BE2C (cell line): ENCODE measurements around the gene CACNA2D2.

Experiments used
- DNase-seq: peaks from one replicate; pipeline ENCODE4 v3.0.0-alpha.2; 2020
- H3K27me3 ChIP-seq: fragments of 250-450 bp; sonication (Bioruptor Pico); 2 replicates; pipeline ENCODE4 v1.5.1; 2020; ENCODE audit warnings: mild to moderate bottlenecking
- H3K36me3 ChIP-seq: fragments of 250-450 bp; sonication (Bioruptor Pico); 2 replicates; pipeline ENCODE4 v1.5.1; 2020; ENCODE audit warnings: mild to moderate bottlenecking
- H3K4me1 ChIP-seq: fragments of 250-450 bp; sonication (Bioruptor Pico); 2 replicates; pipeline ENCODE4 v1.5.1; 2020
- H3K4me3 ChIP-seq: 2 replicates; pipeline ENCODE4 v1.5.1; 2011; ENCODE audit warnings: low read depth, low read length
- H3K9me3 ChIP-seq: fragments of 250-450 bp; sonication (Bioruptor Pico); 2 replicates; pipeline ENCODE4 v1.5.1; 2020
- TF ChIP-seq, protein P1 (sequence below): IDR thresholded peaks from 2 replicates; pipeline ENCODE4 v1.5.1; 2012; ENCODE audit warnings: mild to moderate bottlenecking, low read depth, low read length

The CACNA2D2 gene

GRCh38 chr3:50487181-50487580, 16.3 kb downstream of the CACNA2D2 start:
- H3K4me3 ChIP-seq = no peak overlapping the region
- H3K9me3 ChIP-seq = no peaks in the 10 kb centered on the region
- H3K36me3 ChIP-seq = no peaks in the 10 kb centered on the region
- DNase-seq = no peak
- TF ChIP-seq, protein P1, sequence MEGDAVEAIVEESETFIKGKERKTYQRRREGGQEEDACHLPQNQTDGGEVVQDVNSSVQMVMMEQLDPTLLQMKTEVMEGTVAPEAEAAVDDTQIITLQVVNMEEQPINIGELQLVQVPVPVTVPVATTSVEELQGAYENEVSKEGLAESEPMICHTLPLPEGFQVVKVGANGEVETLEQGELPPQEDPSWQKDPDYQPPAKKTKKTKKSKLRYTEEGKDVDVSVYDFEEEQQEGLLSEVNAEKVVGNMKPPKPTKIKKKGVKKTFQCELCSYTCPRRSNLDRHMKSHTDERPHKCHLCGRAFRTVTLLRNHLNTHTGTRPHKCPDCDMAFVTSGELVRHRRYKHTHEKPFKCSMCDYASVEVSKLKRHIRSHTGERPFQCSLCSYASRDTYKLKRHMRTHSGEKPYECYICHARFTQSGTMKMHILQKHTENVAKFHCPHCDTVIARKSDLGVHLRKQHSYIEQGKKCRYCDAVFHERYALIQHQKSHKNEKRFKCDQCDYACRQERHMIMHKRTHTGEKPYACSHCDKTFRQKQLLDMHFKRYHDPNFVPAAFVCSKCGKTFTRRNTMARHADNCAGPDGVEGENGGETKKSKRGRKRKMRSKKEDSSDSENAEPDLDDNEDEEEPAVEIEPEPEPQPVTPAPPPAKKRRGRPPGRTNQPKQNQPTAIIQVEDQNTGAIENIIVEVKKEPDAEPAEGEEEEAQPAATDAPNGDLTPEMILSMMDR = no peak
- H3K4me1 ChIP-seq = no peaks in the 10 kb centered on the region
- no peaks in the 10 kb centered on the region for H3K27me3 ChIP-seq

DNA sequence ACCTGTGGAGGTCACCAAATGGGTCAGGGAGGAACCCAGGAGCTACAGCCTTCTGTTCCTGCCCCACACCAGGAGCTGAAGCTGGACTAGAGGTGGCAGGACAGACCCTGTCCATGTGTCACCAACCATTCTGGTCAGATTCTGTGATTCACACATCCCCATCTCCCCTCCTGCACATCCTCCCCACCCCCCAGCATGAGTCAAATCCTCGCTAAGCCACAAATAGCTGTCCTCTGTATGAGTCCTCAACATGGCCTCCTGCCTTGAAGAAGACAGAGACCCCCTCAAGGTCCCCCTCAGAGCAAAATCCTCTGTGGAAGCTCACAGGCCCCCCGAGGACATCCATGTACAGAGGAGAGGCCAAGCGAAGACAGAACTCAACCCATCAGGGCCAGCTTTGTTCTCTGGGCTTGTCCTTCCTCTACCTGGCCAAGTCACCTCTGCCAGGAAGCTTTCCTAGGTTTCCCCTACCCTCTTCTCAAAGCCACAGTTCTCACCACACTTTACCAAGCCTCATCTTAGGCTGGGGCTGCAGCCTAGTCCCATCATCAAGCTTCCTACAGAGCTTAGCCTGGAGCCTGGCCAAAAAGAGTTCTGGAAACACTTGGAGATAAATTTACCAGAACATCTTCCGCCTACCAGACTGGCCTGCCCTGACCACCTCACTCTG, 17.1 kb downstream of the CACNA2D2 start:
- no peak for DNase-seq

DNA sequence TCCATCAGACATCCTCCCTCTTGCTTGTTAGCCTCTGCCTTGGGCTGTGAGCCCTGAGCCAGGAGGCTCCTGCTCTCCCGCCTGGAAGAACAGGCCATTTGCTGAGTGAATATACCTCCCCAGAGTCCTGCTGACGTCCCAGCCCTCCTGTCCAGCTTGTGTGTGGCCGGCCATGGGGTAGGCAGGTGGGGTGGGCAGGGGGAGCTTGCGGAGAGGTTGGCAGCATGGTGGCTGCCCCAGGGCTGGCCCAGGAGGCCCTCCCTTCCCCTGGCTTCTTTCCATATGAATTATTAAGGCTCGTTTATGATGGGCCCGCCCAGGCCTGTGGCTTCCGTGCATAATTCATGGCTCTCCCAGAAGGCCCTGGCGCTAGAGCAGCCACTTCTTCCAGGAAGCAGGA, 18.7 kb downstream of the CACNA2D2 start:
- TF ChIP-seq, protein P1 = no peak
- no peak for DNase-seq
- H3K4me3 ChIP-seq = no peak overlapping the region
- no peaks in the 10 kb centered on the region for H3K27me3 ChIP-seq
- no peaks in the 10 kb centered on the region for H3K36me3 ChIP-seq
- H3K9me3 ChIP-seq = no peaks in the 10 kb centered on the region
- no peaks in the 10 kb centered on the region for H3K4me1 ChIP-seq

More for the DNA sequence above, 17.1 kb downstream of the CACNA2D2 start:
- Histone ChIP-seq H3K27me3 (no peaks in the 10 kb centered on the region), H3K4me3 (no peak overlapping the region), H3K9me3 (no peaks in the 10 kb centered on the region), H3K4me1 (no peaks in the 10 kb centered on the region), H3K36me3 (no peaks in the 10 kb centered on the region)
- TF ChIP-seq, protein P1 = no peak

GRCh38 chr3:50483374-50483773, 20.1 kb downstream of the CACNA2D2 start:
- DNase-seq = no peak
- no peaks in the 10 kb centered on the region for H3K27me3 ChIP-seq
- H3K9me3 ChIP-seq = no peaks in the 10 kb centered on the region
- no peak overlapping the region for H3K4me3 ChIP-seq
- TF ChIP-seq, protein P1 = no peak
- no peaks in the 10 kb centered on the region for H3K4me1 ChIP-seq
- no peaks in the 10 kb centered on the region for H3K36me3 ChIP-seq

- H3K36me3 ChIP-seq = no peaks in the 10 kb centered on the region
- no peak for DNase-seq
- H3K9me3 ChIP-seq = no peaks in the 10 kb centered on the region
- H3K4me1 ChIP-seq = no peaks in the 10 kb centered on the region
- TF ChIP-seq, protein P1 = no peak
- H3K4me3 ChIP-seq = no peak overlapping the region
- no peaks in the 10 kb centered on the region for H3K27me3 ChIP-seq
Measured at GRCh38 chr3:50481992-50482391, 21.4 kb downstream of the CACNA2D2 start.

- Histone ChIP-seq H3K9me3 (no peaks in the 10 kb centered on the region), H3K27me3 (no peaks in the 10 kb centered on the region), H3K4me1 (no peaks in the 10 kb centered on the region), H3K4me3 (no peak overlapping the region), H3K36me3 (no peaks in the 10 kb centered on the region)
- TF ChIP-seq, protein P1 = no peak
- DNase-seq = no peak
Measured at GRCh38 chr3:50480471-50480870, 23.0 kb downstream of the CACNA2D2 start.
